RWPE2 (cell line): Measurements from ENCODE around the gene MYRF.

Experiments used
- ATAC-seq: fragments of 200-7000 bp; cut with Tn5 transposase; 3 replicates; pipeline ENCODE4 v1.9.1; 2021; ENCODE audit warnings: low read depth
- DNase-seq: peaks from one replicate; pipeline ENCODE4 v3.0.0-alpha.2; 2020; ENCODE audit warnings: low spot score
- H3K27ac ChIP-seq: fragments of 450-650 bp; 2 replicates; pipeline ENCODE4 v1.5.1; 2017; ENCODE audit warnings: mild to moderate bottlenecking; ENCODE audit not compliant: poor library complexity, severe bottlenecking
- H3K27me3 ChIP-seq: fragments of 250-450 bp; sonication (Bioruptor Pico); 2 replicates; pipeline ENCODE4 v1.5.1; 2021; ENCODE audit warnings: mild to moderate bottlenecking, moderate library complexity; ENCODE audit not compliant: insufficient read depth, poor library complexity, severe bottlenecking
- H3K36me3 ChIP-seq: fragments of 250-450 bp; sonication (Bioruptor Pico); 2 replicates; pipeline ENCODE4 v1.5.1; 2020; ENCODE audit warnings: low read depth, mild to moderate bottlenecking, moderate library complexity
- H3K4me1 ChIP-seq: fragments of 250-450 bp; sonication (Bioruptor Pico); 2 replicates; pipeline ENCODE4 v1.5.1; 2021; ENCODE audit warnings: mild to moderate bottlenecking, moderate library complexity; ENCODE audit not compliant: insufficient read depth, poor library complexity, severe bottlenecking
- H3K4me3 ChIP-seq: fragments of 250-450 bp; sonication (Bioruptor Pico); 2 replicates; pipeline ENCODE4 v1.5.1; 2021; ENCODE audit warnings: mild to moderate bottlenecking, moderate library complexity; ENCODE audit not compliant: severe bottlenecking
- H3K9me3 ChIP-seq: fragments of 250-450 bp; sonication (Bioruptor Pico); 2 replicates; pipeline ENCODE4 v1.5.1; 2021; ENCODE audit warnings: mild to moderate bottlenecking, moderate library complexity; ENCODE audit not compliant: severe bottlenecking
- TF ChIP-seq, protein P1 (sequence below): fragments of 450-650 bp; IDR thresholded peaks from one replicate; pipeline ENCODE4 v1.5.1; 2017; ENCODE audit warnings: mild to moderate bottlenecking, moderate library complexity; ENCODE audit not compliant: poor library complexity, severe bottlenecking

The MYRF gene

DNA sequence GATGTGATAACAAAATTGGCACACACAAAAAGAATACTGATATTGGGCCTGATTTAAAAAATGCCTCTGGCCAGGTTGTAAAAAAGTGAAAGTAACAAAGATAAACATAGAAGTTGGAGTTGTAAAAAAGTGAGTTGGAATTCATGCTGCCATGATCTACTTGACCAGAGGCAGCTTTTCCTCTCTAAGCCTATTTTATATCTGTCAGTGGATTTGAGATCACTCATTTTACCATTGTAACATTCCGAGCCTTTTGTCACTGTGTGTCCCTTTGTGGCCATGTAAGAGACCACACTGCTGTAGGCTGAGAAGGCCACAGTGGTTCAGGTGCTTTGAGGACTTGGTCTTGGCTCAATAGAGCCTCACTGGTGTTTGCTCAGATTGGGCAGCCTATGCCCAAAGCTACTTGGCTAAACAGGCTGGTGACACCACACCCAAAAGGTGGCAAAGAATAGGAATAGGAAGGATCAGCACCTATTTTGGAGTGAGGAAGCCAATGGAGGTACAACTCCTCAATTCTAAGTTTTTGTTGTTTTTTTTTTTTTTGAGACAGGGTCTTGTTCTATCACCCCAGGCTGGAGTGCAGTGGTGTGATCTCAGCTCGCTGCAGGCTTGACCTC lies 47.3 kb downstream of the MYRF start:
- Histone ChIP-seq H3K36me3 (peaks cover 88% of the 10 kb centered on the region), H3K9me3 (no peaks in the 10 kb centered on the region), H3K4me1 (no peaks in the 10 kb centered on the region), H3K27ac (no peak overlapping the region), H3K27me3 (no peaks in the 10 kb centered on the region), H3K4me3 (no peak overlapping the region)
- DNase-seq (no peak), ATAC-seq (no peak)
- TF ChIP-seq, protein P1, sequence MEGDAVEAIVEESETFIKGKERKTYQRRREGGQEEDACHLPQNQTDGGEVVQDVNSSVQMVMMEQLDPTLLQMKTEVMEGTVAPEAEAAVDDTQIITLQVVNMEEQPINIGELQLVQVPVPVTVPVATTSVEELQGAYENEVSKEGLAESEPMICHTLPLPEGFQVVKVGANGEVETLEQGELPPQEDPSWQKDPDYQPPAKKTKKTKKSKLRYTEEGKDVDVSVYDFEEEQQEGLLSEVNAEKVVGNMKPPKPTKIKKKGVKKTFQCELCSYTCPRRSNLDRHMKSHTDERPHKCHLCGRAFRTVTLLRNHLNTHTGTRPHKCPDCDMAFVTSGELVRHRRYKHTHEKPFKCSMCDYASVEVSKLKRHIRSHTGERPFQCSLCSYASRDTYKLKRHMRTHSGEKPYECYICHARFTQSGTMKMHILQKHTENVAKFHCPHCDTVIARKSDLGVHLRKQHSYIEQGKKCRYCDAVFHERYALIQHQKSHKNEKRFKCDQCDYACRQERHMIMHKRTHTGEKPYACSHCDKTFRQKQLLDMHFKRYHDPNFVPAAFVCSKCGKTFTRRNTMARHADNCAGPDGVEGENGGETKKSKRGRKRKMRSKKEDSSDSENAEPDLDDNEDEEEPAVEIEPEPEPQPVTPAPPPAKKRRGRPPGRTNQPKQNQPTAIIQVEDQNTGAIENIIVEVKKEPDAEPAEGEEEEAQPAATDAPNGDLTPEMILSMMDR = no peak

DNA sequence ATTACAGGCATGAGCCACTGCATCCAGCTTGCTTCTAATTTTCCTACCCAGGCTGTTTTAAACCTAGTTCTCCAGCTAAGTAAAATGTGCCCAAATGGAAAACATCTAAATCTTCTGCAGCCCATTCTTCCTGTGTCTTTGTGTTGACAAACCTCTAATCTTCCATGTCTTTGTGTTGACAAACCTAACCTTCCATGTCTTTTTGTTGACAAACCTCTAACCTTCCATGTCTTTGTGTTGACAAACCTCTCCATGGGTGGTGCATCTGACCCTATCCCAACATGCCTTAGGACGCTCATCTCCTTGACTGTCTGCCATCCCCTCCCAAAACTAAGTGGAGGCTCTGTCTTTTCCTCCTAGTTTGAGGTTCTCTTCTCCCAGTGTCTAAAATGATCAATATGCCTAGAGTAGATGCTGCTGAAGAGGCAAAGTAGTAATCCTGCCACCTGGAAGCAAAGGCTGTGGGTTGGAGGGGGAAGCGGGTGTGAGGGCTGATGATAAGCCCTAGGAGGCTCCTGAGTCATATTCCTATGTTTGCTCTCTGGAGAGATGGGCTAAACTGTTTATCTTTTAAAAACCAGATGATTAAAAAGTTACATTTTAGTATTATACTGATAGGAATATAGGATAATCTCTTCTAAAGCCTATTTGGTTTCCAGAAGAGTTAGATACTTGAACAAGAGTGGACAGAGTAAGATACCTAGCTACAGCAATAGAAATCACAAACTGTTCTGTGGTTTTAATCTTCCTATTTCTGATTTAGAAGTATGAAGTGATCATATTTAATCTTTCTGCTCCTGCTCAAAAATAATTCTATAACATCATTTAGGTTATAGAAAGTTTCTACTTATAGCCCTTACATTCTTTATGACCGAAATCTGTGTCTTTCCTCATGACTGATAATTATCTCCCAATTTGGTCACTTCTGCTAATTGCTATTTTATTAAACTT lies 48.2 kb downstream of the MYRF start:
- H3K9me3 ChIP-seq = no peaks in the 10 kb centered on the region
- H3K4me3 ChIP-seq = no peak overlapping the region
- ATAC-seq (no peak), DNase-seq (no peak)
- peak overlapping the region; percentile 4 for H3K27ac ChIP-seq
- no peaks in the 10 kb centered on the region for H3K27me3 ChIP-seq
- peaks cover 88% of the 10 kb centered on the region for H3K36me3 ChIP-seq
- TF ChIP-seq, protein P1 = no peak
- H3K4me1 ChIP-seq = no peaks in the 10 kb centered on the region

DNA sequence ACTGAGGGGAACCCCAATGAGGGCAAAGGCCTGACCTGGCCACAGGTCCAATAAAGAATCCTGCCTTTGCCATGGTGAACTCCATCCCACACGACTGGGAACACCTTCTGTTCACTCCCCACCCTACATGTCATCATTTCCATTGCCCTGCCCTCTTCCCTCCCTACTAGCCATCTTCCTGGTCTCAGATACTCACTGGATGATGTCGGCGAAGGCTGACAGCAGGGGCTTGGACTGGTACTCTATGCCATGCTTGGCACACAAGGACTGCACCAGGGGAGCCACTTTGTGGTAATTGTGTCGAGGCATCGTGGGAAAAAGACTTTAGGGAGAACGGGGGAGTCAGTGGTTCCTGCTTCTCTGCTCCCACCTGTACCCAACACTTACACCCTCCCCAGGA lies 50.2 kb downstream of the MYRF start:
- no peak for ATAC-seq
- DNase-seq = no peak
- TF ChIP-seq, protein P1 = no peak
- no peaks in the 10 kb centered on the region for H3K27me3 ChIP-seq
- no peak overlapping the region for H3K27ac ChIP-seq
- no peak overlapping the region for H3K4me3 ChIP-seq
- peaks cover 86% of the 10 kb centered on the region for H3K36me3 ChIP-seq
- no peaks in the 10 kb centered on the region for H3K9me3 ChIP-seq
- H3K4me1 ChIP-seq = no peaks in the 10 kb centered on the region

DNA sequence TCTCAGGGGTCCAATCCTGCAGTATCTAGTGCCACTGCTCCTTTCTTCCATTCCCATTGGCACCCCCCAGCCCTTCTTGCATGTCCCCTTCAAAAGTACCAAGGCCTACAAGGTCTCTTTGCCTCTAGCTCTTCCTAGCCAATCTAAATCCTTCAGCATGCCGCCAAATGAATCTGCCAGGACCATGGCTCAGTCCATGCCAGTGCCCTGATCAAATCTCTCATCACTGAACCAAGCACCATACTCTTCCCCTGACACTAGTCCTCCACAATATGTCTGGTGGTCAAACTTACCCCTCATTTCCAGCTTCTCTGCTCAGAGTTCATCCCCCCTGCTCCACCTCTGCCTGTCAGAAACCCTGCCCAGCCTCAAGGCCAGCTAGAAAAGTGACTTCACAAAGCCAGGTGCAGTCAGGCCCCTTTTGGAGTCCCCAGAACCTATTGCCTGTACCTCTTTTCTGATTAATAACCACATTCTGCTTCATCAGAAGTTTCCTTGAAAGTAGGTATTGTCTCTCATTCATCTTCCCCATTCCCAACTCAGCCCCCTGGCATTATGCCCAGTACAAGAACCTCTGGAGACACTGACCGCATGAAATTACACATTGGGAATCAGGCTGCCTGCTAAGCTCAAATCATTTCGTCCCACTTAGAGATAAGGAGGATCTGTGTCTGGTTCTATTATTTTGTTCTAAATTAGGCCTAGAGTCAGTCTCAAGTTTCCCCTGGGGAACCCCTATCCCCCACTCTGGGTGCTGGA lies 51.6 kb downstream of the MYRF start:
- ATAC-seq (no peak), DNase-seq (no peak)
- TF ChIP-seq, protein P1 = no peak
- no peaks in the 10 kb centered on the region for H3K9me3 ChIP-seq
- no peak overlapping the region for H3K27ac ChIP-seq
- H3K4me1 ChIP-seq = no peaks in the 10 kb centered on the region
- no peaks in the 10 kb centered on the region for H3K27me3 ChIP-seq
- no peak overlapping the region for H3K4me3 ChIP-seq
- H3K36me3 ChIP-seq = peaks cover 91% of the 10 kb centered on the region
